LNCAP (cell line): ENCODE results near the gene OR2F2.

Source experiments
- TF ChIP-seq, protein P1 (sequence below): fragments of 450-650 bp; IDR thresholded peaks from 2 replicates; pipeline ENCODE4 v1.5.1; 2017; ENCODE audit warnings: mild to moderate bottlenecking

The OR2F2 gene

DNA sequence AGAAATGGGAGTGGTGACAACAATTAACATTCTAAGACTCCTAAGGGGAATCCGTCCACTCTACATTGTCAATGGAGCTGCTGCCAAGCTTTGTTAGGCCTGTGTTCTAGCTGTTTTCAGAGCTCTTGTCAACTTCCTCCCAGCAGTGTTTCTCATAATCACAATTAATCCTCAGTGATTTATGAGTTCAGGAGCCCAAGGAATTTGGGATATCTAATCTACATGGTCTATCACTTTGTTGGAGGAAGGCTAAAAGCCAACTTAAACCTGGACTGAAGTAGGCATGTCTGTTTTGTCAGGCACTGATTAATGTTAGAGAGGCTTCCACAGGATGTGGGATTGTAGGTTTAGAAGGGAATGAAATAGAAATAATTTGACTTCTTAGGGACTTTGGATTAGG lies 10.2 kb upstream of the OR2F2 start:
- TF ChIP-seq, protein P1, sequence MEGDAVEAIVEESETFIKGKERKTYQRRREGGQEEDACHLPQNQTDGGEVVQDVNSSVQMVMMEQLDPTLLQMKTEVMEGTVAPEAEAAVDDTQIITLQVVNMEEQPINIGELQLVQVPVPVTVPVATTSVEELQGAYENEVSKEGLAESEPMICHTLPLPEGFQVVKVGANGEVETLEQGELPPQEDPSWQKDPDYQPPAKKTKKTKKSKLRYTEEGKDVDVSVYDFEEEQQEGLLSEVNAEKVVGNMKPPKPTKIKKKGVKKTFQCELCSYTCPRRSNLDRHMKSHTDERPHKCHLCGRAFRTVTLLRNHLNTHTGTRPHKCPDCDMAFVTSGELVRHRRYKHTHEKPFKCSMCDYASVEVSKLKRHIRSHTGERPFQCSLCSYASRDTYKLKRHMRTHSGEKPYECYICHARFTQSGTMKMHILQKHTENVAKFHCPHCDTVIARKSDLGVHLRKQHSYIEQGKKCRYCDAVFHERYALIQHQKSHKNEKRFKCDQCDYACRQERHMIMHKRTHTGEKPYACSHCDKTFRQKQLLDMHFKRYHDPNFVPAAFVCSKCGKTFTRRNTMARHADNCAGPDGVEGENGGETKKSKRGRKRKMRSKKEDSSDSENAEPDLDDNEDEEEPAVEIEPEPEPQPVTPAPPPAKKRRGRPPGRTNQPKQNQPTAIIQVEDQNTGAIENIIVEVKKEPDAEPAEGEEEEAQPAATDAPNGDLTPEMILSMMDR, result no peak

DNA sequence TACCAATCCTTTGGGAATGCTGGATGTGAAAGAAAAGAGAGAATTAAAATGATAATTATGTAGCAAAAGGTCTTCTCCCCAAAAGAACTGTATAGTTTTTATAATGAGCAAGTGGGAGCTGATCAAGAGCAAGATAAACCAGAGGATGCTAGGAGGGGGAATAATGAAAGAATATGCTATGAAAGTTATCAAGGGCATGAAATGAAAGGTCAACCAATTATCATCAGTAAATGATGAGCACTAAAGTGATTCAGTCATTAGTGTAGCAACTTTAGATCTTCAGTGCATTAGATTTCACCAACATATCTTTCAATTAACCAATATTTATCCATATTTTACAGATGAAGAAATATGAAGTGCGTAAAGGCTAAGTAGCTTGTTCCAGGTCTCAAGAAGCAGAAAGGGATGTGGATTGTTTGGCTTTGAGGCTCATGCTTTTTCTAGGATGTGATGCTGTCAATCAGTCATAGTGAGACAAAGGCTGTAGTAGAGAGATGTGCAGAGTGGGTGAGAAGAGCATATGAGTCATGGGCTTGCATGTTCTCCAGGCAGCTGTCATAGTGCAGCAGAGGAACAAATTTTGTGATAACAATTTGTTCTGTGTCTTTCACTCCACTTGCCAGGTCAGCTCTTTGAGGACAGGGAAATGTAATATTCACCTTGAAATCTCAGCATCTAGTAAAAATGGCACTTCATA lies 5.7 kb upstream of the OR2F2 start:
- TF ChIP-seq, protein P1, result no peak

DNA sequence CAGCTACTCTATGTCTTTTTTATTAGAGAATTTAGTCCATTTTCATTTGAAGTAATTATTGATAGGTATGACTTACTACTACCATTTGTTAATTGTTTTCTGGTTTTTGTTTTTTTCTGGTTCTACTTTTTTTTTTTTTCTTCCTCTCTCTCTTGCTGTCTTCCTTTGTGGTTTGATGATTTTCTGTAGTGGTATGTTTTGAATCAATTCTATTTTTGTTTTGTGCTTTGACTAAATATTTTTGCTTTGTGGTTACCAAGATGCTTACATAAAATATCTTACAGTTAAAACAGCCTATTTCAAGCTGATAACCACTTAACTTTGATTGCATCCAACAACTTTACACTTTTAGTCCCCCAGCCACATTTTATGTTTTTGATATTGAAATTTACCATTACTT lies 3.3 kb upstream of the OR2F2 start:
- TF ChIP-seq, protein P1, result no peak

DNA sequence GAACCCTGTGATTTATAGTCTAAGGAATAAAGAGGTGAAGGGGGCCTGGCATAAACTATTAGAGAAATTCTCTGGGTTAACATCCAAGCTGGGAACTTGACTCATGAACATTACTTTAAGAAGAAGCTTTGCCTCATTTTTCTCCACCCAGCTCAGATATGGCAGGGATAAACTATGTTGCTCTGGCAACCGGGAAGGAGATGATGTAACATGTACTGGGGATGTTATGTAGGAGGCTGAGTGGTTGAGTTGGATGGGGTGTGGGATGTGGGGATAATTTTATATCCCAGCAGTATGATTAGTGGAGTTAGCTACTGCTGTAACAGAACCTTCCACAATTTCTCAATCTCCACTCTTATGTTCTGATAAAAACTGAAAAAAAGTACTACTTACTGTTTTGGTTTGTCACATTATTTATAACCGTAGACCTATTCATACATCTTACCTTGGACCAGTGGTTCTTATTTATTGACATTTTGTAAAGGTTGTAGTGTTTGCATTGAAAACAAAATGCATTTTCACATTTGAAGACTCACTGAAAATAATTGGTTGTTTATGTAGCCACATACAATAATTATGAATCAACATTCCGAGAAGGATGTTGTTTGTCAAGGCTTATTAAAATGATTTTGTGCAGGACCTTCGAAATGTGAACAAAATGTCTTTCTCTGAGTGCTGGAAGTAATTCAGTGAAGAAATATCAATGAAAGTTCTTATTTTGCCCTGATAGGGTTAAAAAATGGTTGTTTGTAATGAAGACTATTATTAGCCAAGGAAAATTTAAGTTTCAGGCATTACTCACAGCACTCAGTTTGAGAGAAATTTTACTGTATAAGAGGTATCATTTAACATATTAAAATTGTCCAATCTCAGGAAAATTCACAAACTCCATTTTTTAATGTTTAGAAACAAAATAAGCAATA lies 1.3 kb downstream of the OR2F2 start:
- TF ChIP-seq, protein P1, result no peak

DNA sequence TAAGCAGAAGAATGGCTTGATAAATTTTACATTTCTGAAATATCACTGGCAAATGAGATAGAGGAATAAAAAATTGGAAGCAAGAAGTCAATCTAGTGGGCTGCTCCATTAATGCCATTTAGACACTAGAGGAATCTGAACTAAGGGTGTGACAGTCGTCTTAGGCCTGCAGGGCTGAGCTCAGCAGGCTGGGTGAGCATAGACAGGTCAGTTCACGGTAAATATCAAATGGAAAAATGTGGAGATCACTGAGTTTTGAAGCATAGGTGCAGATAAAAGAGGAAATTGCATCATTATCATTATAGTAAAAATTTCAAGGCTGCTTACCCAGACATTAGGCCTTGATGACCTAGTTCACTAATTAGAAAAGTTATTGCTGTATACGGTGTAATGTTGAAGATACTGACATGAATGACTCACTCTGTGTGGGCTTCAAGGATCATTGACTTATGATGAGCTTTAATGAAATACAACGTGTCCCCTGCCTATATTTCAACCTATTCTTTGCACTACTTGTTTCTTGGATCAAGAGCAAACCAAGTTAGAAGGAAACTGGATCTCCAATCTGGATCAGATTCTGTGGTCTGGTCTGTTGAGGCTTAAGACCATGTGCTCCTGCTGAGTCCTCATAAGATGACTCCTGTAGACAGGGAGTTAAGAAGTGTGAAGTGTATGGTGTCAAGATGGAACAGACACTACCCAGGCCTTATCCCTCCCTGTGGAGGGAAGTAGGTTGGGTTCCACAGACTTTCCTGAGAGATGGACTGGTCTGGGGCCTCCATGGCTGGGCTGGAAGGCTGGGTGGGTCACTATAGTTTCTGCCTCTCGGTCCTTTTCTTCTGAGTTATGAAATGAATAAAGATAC lies 3.6 kb downstream of the OR2F2 start:
- TF ChIP-seq, protein P1, result no peak

DNA sequence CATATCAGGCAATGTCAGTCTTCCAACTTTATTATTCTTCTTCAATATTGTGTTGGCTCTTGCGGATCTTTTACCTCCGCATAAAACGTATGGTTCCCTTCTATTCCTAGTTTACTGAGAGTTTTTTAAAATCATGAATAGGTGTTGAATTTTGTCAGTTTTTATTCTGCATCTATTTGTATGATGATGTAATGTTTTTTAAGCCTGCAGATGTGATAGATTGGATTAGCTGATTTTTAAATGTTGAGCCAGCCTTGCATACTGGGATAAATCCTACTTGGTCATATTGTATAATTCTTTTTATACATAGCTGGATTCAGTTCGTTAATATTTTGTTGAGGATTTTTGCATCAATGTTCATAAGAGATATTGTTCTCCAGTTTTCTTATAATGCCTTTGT lies 10.4 kb downstream of the OR2F2 start:
- TF ChIP-seq, protein P1, result no peak

DNA sequence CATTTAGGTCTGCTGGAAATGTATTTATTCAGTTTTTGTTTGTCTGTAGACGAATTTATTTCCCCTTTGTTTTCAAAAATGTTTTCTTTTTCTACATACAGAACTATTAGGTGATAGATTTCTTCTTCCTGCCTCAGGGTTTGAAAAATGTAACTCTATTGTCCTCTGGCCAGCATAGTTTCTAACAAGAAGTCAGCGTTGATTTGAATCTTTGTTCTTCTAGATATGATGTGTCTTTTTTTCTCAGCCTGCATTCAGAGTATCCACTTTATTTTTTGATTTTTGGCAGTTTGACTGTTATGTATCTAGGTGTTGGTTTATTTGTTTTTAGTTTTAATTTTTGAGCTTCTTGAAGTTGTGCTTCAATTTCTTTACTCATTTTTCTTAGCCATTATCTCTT lies 12.1 kb downstream of the OR2F2 start:
- TF ChIP-seq, protein P1, result no peak
